ENCODE data around the gene SHANK2.
"Not testable (repeated sequence)": the region's sequence is repeated elsewhere in the genome, so short reads cannot be mapped to it uniquely, and the experiment has no call there.

SHANK2 gene

DNA sequence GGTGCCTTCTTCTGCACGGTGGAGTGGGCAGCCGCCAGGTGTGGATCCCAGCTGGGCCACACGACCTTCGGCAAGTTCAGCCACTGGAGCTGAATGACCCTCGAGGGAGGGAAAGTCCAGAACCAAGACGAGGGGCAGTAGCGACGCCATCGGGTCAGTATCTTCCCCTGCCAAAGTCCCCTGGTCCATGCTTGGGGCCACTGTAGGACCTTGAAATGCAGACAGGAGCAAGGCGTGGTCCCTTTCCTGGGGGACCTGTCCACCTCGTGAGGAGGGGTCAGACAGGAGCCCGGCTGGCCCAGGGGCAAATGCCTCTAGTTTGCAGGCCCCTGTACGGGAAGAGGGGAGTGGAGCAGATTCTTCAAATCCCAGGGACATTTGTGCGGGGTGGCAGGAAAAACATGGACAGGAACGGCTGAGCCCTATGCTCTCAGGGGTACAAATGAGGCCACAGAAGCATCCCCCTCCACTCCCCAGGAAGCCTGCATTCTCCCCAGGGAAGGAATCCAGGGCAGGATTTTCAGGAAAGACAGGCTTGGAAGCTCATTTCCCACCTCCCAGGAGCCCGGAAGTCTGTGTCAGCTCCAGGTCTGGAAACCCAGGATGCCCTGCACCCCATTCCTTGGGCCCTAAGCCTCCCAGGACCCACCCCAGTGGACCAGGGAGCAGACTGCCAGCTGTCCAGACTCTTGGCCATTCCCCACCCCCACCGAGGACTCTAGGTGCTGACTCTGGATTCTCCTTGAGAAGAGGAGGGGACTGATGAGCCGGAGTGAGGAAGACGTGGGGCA lies 6.6 kb downstream of the SHANK2 start:
- DNase-seq (ENCODE audit: low read depth in 2 of 2) = no peak

DNA sequence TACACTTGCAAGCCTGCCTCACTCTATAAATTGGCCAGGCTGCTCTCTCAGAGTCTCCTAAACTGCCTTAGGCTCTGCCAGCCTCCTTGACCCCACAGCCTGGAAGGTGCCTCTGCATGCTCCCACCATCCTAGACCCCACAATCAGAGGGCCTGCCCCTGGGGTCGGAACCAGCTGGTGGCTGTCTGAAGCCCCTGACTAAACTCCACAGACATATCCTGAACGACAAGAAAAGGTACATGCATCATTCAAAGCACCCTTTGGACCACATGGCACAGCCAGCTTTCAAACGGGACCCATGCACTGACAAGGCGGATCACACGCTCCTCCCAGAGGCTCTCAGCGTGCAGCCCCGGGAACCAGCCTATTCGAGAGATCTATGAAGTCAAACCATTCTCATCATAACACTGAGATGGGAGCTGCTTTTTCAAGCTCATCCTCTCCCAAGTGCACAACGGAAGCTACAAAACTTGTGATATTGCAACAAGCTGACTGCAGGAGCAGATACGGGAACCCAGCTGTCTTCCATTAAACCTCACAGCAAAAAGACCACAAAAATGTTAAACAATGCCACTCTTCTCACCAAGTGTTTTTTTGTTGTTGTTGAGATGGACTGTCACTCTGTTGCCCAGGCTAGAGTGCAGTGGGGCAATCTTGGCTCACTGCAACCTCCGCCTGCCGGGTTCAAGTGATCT lies 8.1 kb downstream of the SHANK2 start:
- DNase-seq (ENCODE audit: low read depth in 2 of 2) = no peak

DNA sequence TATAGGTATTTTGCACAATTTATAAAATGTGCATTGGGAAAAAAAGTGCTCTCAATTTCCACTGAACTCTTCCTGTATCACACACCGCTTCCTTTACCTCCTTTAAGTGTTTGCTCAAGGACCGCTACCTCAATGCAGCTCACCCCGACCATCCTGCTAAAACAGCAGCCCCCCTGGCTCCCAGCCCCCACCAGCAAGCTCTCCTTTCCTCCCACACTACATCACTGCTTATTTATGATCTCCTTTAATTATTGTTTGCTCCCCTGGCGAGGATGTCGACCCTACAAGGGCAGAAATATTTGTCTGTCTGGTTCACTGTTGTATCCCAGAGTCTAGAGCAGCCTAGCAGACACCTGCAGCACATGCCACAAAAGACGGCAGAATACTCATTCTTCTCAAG lies 10.0 kb downstream of the SHANK2 start:
- DNase-seq (ENCODE audit: low read depth in 2 of 2) = no peak

- DNase-seq (ENCODE audit: low read depth in 2 of 2) = no peak
Observed at GRCh38 chr11:71241721-71242259, 10.6 kb downstream of the SHANK2 start.

- no peak for DNase-seq (ENCODE audit: low read depth in 2 of 2)
Observed at GRCh38 chr11:71240865-71241691, 11.3 kb downstream of the SHANK2 start.

DNA sequence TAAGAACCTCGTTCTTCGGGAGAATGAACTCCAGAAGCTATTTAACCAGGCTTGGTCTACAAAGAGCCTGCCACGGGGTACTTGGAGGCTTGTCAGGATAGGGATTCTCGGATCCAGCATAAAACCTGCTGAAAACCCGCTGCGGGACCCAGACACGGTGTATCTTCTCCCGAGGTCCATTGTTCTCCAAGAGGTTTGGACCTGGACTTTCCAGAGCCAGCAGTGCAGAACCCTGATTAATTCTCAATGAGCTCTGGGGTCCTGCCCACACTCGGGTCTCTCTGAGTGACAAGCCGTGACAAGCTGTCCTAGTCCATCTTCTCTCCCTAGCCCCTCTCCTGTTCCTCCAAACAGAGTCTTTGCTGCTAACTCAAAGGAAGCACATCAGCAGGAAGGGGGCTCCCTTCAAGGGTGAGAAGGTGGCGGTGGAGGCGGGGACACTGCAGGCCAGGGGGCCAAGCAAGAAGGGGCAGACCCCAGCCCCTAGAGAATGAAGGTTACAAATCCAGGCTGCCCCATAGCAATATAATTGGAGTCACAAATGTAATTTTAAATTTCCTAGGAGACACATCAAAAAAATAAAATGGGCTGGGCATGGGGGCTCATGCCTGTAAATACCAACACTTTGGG lies 12.2 kb downstream of the SHANK2 start:
- no peak for DNase-seq (ENCODE audit: low read depth in 2 of 2)

- no peak for DNase-seq (ENCODE audit: low read depth in 2 of 2)
Observed at GRCh38 chr11:71239581-71239980, 12.8 kb downstream of the SHANK2 start.

- DNase-seq (ENCODE audit: low read depth in 2 of 2) = no peak
Observed at GRCh38 chr11:71238941-71239340, 13.4 kb downstream of the SHANK2 start.

- DNase-seq (ENCODE audit: low read depth in 2 of 2) = no peak
Observed at GRCh38 chr11:71238285-71238875, 14.0 kb downstream of the SHANK2 start.

- no peak for DNase-seq (ENCODE audit: low read depth in 2 of 2)
Observed at GRCh38 chr11:71237853-71238252, 14.5 kb downstream of the SHANK2 start.

- DNase-seq (ENCODE audit: low read depth in 2 of 2) = no peak
Observed at GRCh38 chr11:71236836-71237475, 15.4 kb downstream of the SHANK2 start.

DNA sequence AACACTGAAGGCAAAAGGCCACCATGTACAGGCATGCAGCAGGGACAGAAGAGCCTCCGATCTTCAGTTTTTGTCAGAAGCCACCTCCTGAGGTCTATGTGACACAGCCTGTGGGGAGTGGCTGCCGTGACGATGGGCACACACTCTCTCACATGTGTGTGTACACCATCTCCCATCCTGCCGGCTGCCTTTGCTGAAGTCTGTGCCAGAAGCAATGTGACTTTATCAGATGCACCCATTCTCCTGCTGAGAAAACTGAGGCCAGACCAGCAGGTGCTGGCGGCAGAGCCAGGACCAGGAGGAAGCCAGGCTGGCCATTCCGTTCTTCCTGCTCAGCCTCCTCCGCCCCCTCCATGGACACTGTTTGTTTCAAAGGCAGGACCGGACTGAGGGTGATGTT lies 16.7 kb downstream of the SHANK2 start:
- DNase-seq (ENCODE audit: low read depth in 2 of 2) = no peak

DNA sequence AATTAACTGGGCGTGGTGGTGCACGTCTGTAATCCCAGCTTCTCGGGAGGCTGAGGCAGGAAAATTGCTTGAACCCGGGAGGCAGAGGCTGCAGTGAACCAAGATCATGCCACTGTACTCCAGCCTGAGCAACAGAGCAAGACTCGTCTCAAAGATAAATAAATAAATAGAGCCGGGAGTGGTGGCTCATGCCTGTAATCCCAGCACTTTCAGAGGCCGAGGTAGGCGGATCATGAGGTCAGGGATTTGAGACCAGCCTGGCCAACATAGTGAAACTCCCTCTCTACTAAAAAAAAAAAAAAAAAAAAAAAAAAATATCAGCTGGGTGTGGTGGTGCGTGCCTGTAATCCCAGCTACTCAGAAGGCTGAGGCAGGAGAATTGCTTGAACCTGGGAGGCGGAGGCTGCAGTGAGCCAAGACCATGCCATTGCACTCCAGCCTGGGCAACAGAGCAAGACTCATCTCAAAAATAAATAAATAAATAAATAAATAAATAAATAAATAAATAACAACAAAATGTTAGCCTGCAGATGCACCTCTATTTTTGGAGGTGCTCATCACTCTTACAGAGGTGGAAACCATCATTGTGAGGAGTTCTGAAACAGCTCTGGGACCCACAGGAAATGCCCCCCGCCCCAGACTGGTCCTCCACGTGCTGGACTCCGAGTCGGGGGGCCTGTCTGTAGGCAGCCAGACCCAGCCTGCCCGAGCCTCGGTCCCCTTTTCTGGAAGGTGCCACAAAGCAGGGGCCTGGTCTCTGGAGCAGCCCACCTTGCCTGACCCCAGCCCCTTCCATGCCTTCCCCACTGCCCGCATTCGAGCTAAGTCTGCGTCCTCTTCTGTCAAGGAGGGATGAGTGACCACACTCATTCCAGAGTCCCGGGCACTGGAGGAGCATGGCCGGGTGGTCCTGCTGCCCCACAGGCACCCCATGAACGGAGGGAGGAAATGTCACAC lies 18.2 kb downstream of the SHANK2 start:
- not testable (repeated sequence) for DNase-seq (ENCODE audit: low read depth in 2 of 2)

DNA sequence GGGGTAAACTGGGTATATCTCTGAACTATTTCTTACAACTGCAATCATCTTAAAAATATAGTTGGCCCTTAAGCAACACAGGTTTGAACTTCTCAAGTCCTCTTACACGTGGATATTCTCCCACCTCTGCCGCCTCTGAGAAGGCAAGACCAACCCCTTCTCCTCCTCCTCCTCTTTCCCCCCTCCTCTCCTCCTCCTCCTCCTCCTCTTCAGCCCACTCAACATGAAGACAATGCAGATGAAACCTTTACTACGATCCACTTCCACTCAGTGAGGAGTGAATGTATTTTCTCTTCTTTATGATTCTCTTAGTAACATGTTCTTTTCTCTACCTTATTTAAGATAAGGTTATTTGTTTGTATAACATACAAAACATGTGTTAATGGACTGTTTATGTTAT lies 20.0 kb downstream of the SHANK2 start:
- DNase-seq (ENCODE audit: low read depth in 2 of 2) = no peak

- DNase-seq (ENCODE audit: low read depth in 2 of 2) = no peak
Observed at GRCh38 chr11:71228961-71229360, 23.4 kb downstream of the SHANK2 start.

GRCh38 chr11:71227058-71227659 lies 25.2 kb downstream of the SHANK2 start:
- DNase-seq (ENCODE audit: low read depth in 2 of 2) = no peak

DNA sequence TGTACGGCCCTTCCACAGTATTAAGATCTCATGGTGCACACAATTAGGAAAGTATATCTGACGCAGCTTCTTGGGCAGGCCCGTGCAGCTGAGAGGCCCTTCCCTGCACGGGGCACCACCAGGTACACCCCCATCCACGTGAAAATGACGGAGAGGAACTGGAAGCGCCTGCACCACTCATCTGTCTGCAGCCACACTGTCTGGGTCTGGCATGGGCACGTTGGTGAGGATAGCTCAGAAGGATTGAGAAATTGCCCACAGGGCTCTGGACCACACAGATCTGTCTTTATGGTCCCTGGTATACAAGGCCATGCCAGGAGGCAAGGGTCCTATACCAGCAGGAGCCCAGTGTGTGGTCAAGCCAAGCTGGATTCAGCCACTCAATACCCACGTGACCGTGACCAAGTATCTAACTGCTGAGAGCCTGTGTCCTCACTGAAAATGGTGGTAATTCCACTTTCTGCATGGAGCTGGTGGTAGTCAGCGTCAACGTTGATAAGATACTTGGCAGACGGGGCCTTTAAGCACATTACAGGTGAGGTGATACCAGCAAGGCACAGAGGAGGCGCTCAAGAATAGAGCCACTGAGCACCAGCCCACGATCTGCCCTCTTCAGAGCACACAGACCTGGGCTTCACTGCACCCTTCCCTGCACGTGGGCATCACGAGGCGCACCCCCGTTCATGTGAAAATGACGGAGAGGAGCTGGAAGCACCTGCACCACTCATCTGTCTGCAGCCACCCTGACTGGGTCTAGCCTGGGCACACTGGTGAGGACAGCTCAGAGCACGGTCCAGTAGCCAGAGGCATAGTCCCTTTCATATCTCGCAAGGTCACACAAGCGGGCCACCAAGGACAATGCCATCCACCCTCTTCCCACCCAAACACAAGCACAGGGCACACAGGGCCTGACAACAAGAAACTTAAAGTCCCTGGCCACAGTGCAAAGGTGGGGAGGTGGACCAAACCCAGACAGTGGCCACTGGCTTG lies 28.4 kb downstream of the SHANK2 start:
- DNase-seq (ENCODE audit: low read depth in 2 of 2) = no peak

GRCh38 chr11:71223081-71223405 lies 29.3 kb downstream of the SHANK2 start:
- no peak for DNase-seq (ENCODE audit: low read depth in 2 of 2)
